T-helper 2 cell (primary cell): ENCODE measurements around the gene SDCBP2.

Experiments used
- DNase-seq, 5 experiments: peaks; one replicate each; pipeline versions ENCODE4 v3.0.0 to v3.0.0-alpha.2; 2012 to 2022

Gene SDCBP2

GRCh38 chr20:1327827-1328679 is 886 bp downstream of the SDCBP2 start:
- no peak for DNase-seq

- no peak for DNase-seq
Measured at GRCh38 chr20:1327241-1327653, 1.7 kb downstream of the SDCBP2 start.

- no peak for DNase-seq
Measured at GRCh38 chr20:1326031-1326930, 2.7 kb downstream of the SDCBP2 start.

DNA sequence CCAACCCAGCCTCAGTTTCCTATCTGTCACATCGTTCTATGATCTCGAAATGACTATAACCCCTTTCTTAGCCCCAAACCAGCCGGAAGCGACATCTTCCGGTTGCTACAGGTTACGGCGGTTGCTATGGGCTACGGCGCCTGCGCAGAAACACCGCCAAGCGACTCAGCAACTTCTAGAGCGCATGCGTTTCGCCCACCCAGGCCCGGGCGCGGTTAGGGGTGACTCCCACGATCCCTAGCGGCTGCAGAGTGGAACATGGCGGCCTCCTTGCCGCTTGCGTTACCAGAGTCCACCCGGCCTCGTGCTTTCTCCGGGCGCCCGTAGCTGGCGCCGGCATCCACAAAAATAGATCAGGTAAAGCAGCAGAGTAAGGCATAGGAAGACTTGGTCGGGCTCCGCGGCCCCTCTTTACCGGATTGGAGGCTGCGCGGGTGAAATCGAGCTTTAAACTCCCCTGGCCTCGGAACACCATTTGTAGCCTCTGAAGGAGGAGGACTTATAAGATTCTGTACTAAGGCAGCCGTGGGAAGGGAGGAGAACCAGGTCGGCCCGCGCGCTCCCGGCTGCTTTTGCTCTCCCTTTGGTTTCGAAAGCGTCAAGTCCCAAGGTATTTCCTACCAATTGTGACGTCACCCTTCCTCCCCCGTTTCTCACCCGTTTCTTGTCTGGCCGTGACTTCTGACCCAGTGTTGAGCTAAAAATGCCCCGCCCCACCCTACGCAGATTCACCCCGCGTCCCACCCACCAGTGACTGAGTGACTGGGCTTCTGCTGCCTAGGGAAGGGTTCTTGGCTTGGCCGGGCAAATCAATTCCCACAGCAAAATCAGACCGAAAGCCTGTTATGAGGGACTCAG is 3.5 kb downstream of the SDCBP2 start:
- DNase-seq: peak; percentile 98 to 99 (median 98)

DNA sequence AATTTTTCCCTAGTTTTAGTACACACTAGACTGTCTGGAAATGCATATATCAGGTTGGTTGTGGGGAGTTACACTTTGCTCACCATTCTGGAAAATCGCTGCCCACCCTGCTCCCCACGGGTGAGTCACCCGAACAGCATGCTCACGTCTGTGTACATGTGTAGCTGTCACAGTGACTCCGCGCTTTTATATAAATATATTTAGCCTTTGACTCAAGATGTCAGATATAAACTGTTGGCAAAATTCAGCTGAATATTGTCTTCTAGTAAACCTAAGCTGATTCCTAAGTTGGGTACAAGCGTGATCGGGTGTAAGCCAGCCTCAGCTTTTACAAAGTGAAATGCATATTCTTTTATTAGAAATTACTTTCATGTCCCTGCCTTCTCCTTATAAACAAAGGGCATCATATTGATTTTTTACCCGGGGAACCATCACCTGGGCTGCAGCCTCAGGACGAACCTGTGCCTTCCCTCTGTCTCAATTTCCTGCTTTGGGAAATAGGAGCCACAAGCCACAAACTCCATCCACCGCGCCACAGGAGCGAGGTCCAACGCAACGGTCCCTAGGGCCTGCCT is 4.3 kb downstream of the SDCBP2 start:
- DNase-seq: no peak

- no peak for DNase-seq
Measured at GRCh38 chr20:1323830-1324597, 4.9 kb downstream of the SDCBP2 start.

GRCh38 chr20:1323256-1323655 is 5.7 kb downstream of the SDCBP2 start:
- DNase-seq: no peak

DNA sequence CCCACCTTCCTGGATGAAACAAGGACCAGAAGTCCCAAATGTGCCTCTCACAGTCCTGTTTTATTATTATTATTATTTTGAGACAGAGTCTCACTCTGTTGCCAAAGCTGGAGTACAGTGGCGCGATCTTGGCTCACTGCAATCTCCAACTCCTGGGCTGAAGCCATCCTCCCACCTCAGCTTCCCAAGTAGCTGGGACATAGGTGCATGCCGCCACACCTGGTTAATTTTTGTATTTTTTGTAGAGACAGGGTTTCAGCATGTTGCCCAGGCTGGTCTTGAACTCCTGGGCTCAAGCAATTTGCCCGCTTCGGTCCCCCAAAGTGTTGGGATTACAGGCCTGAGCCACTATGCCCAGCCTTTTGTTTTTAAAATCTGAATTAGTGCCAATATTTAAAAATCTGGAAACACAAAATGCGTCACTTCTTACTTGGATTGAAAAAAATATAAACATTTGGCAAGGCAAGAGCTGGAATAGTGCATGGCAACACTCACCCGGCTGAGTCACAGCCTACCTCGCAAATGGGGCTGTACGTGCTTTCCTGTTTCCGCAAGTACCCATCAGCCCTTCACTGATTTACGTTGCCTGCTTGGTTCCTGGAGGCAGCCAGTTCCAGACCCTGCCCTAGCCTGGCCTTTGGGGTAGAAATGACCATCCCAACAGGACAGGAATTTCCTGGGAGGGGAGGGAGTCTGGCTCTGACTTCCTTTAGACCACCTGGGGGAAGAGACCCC is 6.3 kb downstream of the SDCBP2 start:
- DNase-seq: no peak

- no peak for DNase-seq
Measured at GRCh38 chr20:1321654-1321939, 7.3 kb downstream of the SDCBP2 start.

- DNase-seq: no peak
Measured at GRCh38 chr20:1320902-1321653, 7.9 kb downstream of the SDCBP2 start.

GRCh38 chr20:1320016-1320415 is 8.9 kb downstream of the SDCBP2 start:
- DNase-seq: no peak

- DNase-seq: no peak
Measured at GRCh38 chr20:1319462-1319861, 9.5 kb downstream of the SDCBP2 start.

- no peak for DNase-seq
Measured at GRCh38 chr20:1319051-1319450, 9.9 kb downstream of the SDCBP2 start.

GRCh38 chr20:1317545-1318255 is 11.2 kb downstream of the SDCBP2 start:
- no peak for DNase-seq

GRCh38 chr20:1315804-1316203 is 13.1 kb downstream of the SDCBP2 start:
- no peak for DNase-seq

DNA sequence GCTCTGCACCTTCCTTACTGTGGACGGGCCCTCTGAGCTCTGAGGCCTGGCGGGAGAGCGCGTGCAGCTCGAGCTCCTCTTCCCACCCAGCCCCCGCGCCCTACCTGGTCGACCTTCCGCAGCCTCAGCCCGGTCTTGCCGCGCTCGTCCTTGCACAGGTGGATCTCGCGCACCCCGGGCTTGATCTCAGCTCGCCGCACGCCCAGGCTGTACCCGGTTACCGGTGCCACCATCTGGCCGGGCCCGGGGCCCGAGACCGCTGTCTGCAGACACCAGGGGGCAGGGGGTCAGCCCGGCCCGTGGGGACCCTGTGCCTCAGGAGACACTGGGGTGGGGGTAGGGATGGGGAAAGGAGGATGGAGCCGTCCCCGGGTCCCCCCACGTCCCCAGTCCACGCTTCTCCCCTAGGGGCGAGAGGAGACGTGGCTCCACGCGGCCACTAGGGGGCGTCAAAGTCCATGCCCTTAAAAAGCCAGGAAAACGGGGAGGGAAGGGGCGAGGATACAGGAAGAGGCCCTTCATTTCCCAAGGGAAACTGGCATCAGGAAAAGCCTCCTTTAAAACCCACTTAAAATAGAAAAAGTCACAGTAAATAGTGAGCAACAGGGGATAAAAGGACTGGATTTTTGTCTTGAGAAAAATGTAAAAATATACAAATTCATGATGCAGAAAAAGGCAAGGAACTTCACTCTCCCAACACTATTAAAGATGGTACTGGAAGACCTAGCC is 15.5 kb downstream of the SDCBP2 start:
- DNase-seq: peak; percentile 40 to 63 (median 50)

GRCh38 chr20:1312904-1313235 is 16.1 kb downstream of the SDCBP2 start:
- no peak for DNase-seq

GRCh38 chr20:1312308-1312707 is 16.6 kb downstream of the SDCBP2 start:
- DNase-seq: no peak
